ENCODE measurements around the gene NADK2.

DNA sequence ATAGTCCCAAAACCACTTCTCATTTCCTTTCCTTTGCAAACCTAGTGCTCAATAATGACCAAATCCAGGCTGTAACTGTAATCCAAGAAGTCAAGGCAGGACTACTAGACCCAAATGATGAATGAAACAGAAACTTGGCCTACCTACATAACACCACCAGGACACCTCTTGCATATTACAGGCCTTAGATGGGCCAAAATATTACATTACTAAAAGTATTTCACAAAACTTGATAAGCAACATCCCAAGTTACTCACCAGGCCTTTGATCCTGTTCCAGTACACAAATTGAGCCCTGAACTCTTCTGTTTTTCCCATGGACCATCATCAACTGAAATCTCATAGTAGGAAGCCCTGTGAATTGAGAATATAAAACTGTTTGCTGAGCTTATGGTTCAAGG, 34.8 kb downstream of the NADK2 start:
- TF ChIP-seq, protein P1, sequence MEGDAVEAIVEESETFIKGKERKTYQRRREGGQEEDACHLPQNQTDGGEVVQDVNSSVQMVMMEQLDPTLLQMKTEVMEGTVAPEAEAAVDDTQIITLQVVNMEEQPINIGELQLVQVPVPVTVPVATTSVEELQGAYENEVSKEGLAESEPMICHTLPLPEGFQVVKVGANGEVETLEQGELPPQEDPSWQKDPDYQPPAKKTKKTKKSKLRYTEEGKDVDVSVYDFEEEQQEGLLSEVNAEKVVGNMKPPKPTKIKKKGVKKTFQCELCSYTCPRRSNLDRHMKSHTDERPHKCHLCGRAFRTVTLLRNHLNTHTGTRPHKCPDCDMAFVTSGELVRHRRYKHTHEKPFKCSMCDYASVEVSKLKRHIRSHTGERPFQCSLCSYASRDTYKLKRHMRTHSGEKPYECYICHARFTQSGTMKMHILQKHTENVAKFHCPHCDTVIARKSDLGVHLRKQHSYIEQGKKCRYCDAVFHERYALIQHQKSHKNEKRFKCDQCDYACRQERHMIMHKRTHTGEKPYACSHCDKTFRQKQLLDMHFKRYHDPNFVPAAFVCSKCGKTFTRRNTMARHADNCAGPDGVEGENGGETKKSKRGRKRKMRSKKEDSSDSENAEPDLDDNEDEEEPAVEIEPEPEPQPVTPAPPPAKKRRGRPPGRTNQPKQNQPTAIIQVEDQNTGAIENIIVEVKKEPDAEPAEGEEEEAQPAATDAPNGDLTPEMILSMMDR (IDR thresholded peaks at IDR 0.05; ENCODE audit: insufficient read depth, low read depth, low read length): no peak
- TF ChIP-seq EZH2 (IDR thresholded peaks at IDR 0.05; ENCODE audit: insufficient read depth, low read length): no peak

Measured in astrocyte (in vitro differentiated cells and primary cell).